Measurements from ENCODE around the gene ZSWIM5.
"Not testable (repeated sequence)": the region's sequence is repeated elsewhere in the genome, so short reads cannot be mapped to it uniquely, and the experiment has no call there.

The ZSWIM5 gene

DNA sequence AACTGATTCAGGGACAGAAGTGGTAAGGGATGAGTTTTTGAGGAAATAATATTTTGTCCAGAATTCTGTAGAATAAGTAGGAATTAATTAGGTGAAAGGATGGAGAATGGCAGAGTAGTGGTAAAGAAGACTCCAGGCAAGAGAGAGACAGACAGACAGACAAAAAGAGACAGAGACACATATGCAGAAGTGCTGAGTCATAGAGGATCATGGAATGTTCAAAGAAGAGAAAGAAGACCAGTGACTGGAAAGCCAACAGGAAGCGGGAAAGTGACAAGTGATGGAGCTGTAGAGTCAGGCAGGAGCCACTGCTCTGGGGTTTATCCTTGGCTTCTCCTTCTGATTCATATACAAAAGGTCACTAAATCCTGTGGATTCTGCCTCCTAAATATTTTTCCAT lies 108.5 kb downstream of the ZSWIM5 start:
- no peak for DNase-seq (ENCODE audit: low read depth in 2 of 2, low spot score in 1 of 2)

- no peak for DNase-seq (ENCODE audit: low read depth in 2 of 2, low spot score in 1 of 2)
Measured at GRCh38 chr1:45097079-45097478, 109.3 kb downstream of the ZSWIM5 start.

- no peak for DNase-seq (ENCODE audit: low read depth in 2 of 2, low spot score in 1 of 2)
Measured at GRCh38 chr1:45095450-45095849, 111.0 kb downstream of the ZSWIM5 start.

- DNase-seq (ENCODE audit: low read depth in 2 of 2, low spot score in 1 of 2), result not testable (repeated sequence)
Measured at GRCh38 chr1:45094371-45094770, 112.0 kb downstream of the ZSWIM5 start.

GRCh38 chr1:45093334-45093733 lies 113.1 kb downstream of the ZSWIM5 start:
- DNase-seq (ENCODE audit: low read depth in 2 of 2, low spot score in 1 of 2), result no peak

- no peak for DNase-seq (ENCODE audit: low read depth in 2 of 2, low spot score in 1 of 2)
Measured at GRCh38 chr1:45089711-45090110, 116.7 kb downstream of the ZSWIM5 start.

DNA sequence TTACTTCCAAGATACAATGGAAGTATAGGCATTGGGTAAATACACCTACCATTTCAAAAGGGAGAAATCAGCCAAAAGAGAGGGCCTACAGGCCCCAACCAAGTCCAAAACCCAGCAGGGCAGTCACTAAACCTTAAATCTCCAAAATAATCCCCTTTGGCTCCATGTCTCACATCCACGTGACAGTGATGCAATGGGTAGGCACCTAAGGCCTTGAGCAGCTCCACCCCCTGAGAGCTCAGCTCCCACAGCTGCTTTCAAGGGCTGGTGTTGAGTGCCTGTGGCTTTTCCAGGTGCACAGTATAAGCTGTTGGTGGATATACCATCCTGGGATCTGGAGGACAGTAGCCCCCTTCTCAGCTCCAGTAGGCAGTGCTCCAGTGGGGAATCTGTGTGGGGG lies 121.8 kb downstream of the ZSWIM5 start:
- no peak for DNase-seq (ENCODE audit: low read depth in 2 of 2, low spot score in 1 of 2)

DNA sequence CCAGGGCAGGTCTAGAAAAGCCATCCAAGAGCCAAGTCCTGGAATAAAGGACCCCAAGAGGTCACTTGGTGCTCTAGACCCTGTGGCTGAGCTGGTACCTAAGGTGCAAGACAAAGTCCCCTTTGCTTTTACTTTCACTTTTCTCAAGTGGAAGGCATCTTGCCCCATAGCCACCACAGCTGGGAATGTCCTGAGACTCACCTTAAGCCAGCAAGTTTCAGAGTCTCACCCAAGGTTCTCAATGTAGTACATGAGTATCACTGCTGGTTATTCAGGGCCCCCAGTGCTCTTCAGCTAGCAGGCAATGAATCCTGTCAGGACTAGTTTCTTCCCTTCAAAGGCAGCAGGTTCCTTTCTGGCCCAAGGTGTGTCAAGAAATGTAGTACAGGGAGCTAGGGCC lies 126.9 kb downstream of the ZSWIM5 start:
- no peak for DNase-seq (ENCODE audit: low read depth in 2 of 2, low spot score in 1 of 2)

GRCh38 chr1:45076959-45077358 lies 129.4 kb downstream of the ZSWIM5 start:
- not testable (repeated sequence) for DNase-seq (ENCODE audit: low read depth in 2 of 2, low spot score in 1 of 2)

- DNase-seq (ENCODE audit: low read depth in 2 of 2, low spot score in 1 of 2), result no peak
Measured at GRCh38 chr1:45071567-45071966, 134.8 kb downstream of the ZSWIM5 start.

DNA sequence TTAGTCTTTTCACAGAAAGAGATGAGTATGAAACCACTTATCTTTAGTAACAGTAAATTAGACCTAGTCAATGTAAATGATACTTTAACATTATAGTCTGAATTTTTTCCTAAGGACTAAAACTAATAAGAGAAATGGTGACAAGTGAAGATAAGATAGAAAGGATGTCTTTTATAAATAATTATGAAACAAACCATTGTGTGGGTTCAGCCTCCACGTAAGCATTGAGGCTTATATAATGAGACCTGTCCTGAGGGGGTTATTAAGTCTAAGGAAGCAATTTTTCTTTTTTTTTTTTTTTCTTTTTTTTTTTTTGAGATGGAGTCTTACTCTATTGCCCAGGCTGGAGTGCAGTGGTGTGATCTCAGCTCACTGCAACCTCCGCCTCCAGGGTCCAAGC lies 138.6 kb downstream of the ZSWIM5 start:
- no peak for DNase-seq (ENCODE audit: low read depth in 2 of 2, low spot score in 1 of 2)

DNA sequence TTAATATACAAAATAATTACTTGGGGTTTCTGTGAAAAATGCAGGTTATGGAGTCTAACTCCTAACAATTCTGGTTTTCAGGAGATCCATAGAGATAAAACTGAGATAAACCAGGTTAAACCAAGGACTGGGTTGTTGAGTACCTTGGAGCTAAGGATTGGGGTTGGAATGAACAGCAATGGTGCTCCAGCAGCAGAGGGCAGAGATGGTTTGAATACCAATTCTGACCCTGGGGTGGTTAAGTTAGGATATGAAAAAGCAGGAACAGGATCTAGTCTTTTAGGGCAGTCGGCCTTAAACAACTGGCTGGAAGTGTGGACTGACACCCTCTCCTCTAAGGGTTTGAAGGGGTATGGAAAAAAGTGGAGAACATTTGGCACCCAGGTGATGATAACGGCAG lies 141.3 kb downstream of the ZSWIM5 start:
- DNase-seq (ENCODE audit: low read depth in 2 of 2, low spot score in 1 of 2), result no peak

GRCh38 chr1:45062463-45062862 lies 143.9 kb downstream of the ZSWIM5 start:
- DNase-seq (ENCODE audit: low read depth in 2 of 2, low spot score in 1 of 2), result not testable (repeated sequence)

DNA sequence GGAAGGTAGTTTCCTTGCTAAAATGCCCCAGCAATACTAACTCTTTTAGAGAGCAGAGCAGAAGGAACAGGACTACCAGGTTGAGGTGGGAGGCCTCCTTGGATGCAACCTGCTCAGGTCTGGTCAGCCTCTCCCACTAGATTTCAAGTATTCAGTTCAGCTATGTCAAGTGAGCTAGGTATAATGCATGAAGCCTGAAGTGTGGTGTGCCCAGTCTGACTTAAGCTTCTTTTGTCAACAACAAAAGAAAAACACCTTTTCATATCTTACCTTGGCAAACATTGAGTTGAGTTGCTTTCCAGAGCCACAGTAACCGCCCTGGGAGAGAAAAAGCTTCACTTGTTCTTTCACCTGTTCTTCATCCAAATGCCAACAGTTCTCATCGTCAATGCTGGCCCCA lies 146.6 kb downstream of the ZSWIM5 start:
- no peak for DNase-seq (ENCODE audit: low read depth in 2 of 2, low spot score in 1 of 2)

DNA sequence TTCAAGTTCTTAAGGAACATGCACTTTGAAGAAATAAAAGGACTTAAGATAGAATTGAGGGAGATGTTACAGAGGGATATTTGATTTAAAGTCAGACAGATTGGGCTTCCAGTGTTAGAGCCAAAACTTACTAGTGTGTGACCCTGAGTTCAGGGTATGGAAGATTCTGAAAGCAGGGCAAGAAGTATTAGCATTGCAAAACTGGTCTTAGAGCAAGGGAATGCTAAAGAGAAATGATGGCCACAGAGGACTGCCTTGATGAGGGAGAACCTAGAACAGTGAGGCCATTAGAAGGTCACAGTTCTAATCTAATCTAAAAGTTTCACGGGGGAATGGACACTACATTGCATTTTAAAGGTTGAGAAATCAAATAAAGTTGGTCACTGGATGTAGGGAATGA lies 148.9 kb downstream of the ZSWIM5 start:
- DNase-seq (ENCODE audit: low read depth in 2 of 2, low spot score in 1 of 2), result no peak

- DNase-seq (ENCODE audit: low read depth in 2 of 2, low spot score in 1 of 2), result no peak
Measured at GRCh38 chr1:45051005-45051772, 155.2 kb downstream of the ZSWIM5 start.

GRCh38 chr1:45047032-45047431 lies 159.4 kb downstream of the ZSWIM5 start:
- no peak for DNase-seq (ENCODE audit: low read depth in 2 of 2, low spot score in 1 of 2)

- no peak for DNase-seq (ENCODE audit: low read depth in 2 of 2, low spot score in 1 of 2)
Measured at GRCh38 chr1:45044916-45045315, 161.5 kb downstream of the ZSWIM5 start.

DNA sequence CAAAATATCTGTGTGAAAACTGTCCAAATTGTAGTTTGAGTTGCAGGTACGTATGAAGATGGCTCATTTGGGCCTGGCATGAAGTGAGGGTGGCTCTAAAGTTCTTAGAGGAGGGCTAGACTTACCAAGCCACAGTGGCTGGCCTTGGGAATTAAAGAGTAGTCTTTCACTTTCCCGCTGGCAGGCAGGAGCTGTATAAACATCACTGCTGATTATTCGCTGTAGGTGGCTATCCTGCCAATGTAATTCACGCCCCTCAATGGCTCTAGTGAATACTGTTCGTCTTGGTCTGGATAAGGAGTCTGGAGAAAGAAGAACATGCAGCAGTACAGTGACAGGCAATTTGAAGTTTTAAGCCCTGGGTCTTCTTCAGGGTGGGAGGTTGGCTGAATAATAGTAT lies 163.3 kb downstream of the ZSWIM5 start:
- no peak for DNase-seq (ENCODE audit: low read depth in 2 of 2, low spot score in 1 of 2)

GRCh38 chr1:45040297-45040696 lies 166.1 kb downstream of the ZSWIM5 start:
- no peak for DNase-seq (ENCODE audit: low read depth in 2 of 2, low spot score in 1 of 2)

DNA sequence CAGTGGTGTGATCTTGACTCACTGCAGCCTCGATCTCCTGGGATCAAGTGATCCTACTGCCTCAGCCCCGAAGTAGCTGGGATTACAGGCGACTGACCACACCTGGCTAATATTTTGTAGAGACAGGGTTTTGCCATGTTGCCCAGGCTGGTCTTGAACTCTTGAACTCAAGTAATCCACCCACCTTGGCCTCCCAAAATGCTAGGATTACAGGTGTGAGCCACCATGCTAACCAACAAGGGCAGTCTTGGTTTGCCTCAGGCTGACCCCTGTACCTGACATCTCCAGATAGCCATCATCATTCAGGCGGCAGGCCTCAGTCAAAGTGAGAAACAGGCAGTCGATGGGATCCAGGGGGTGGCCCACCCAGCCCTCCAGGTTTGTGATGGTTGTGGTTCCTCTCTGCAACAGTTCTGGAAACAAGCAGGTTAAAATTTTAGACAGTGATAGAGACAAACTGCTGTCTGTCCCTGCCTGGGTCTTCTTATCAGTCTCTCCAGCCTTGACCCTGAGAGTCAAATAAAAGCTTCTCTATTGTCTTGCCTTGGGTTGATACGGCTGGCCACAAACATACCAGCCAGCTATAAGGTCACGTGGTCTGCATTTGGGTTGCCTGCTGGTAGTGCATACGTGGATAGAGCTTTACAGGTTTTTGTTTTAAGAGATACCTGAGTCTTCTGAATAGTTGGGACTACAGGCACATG lies 167.6 kb downstream of the ZSWIM5 start:
- no peak for DNase-seq (ENCODE audit: low read depth in 2 of 2, low spot score in 1 of 2)

DNA sequence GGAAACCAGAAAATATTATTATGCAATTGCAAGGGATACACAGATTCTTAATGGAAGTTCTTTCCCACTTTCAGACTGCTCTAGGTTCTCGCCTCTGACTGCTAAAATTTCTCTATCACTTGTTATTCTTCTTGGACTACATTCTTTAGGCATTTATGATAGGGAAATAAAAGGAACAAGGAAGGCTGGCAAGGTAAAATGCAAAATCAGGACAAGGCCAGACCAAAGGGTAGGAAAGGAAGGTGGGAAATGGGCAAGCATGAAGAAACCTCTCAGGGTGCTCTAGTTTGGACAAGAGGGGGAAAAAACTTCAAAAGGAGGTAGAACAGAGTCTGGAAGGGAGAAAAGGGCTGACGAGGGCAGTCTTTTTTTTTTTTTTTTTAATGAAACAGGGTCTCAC lies 168.2 kb downstream of the ZSWIM5 start:
- no peak for DNase-seq (ENCODE audit: low read depth in 2 of 2, low spot score in 1 of 2)

- no peak for DNase-seq (ENCODE audit: low read depth in 2 of 2, low spot score in 1 of 2)
Measured at GRCh38 chr1:45037456-45037855, 168.9 kb downstream of the ZSWIM5 start.

Data from stimulated activated CD8-positive, alpha-beta memory T cell treated with anti-CD3 and anti-CD28 coated beads, Interleukin-4, amount 100 ng/mL, for 4 hours (primary cell).